H1 (cell line): ENCODE data around the gene DNAJC17. TPM values are rescaled to one million over a fixed set of nuclear protein-coding genes. Genes with fewer than 3 reads are reported as not detected.

Experiments used
- CTCF ChIA-PET: fragments of 300-600 bp; sonication (Branson Sonifier 250); formaldehyde crosslinking; loops from one replicate; lab custom pipeline; 2021; ENCODE audit not compliant: partially characterized antibody; lab: Charles Lee
- POLR2A ChIA-PET: fragments of 300-600 bp; sonication (Branson Sonifier 250); formaldehyde crosslinking; loops from one replicate; lab custom pipeline; 2021; ENCODE audit warnings: inconsistent platforms; ENCODE audit not compliant: partially characterized antibody; lab: Charles Lee
- DNase-seq, 2 experiments: peaks; one replicate each; pipeline versions ENCODE4 v3.0.0 to v3.0.0-alpha.2; 2010 to 2022; ENCODE audit warnings: low spot score in 2 of 2, low read depth in 1 of 2, mixed read lengths in 1 of 2
- FAIRE-seq: peaks from 2 replicates; lab custom pipeline; 2011; peaks lifted over from hg19 to GRCh38; lab: Jason Lieb, UNC
- H2AFZ ChIP-seq: 2 replicates; pipeline ENCODE4 v1.8.1; 2012; ENCODE audit warnings: low read length, inconsistent platforms
- H2AK5ac ChIP-seq: 2 replicates; pipeline ENCODE4 v1.6.1; 2013; ENCODE audit warnings: low read depth, low read length
- H2BK120ac ChIP-seq: replicated peaks from 2 replicates; pipeline ENCODE3; 2013; ENCODE audit warnings: low read depth, low read length, inconsistent platforms
- H2BK12ac ChIP-seq: 2 replicates; pipeline ENCODE4 v1.6.1; 2013; ENCODE audit warnings: low read depth, low read length
- H2BK15ac ChIP-seq: 2 replicates; pipeline ENCODE4 v1.6.1; 2013; ENCODE audit warnings: low read length
- H2BK20ac ChIP-seq: 2 replicates; pipeline ENCODE4 v1.6.1; 2013; ENCODE audit warnings: low read length
- H2BK5ac ChIP-seq: 2 replicates; pipeline ENCODE4 v1.6.1; 2013; ENCODE audit warnings: low read depth, low read length
- H3K14ac ChIP-seq: 2 replicates; pipeline ENCODE4 v1.6.1; 2013; ENCODE audit warnings: inconsistent platforms; ENCODE audit not compliant: insufficient read length
- H3K18ac ChIP-seq: 2 replicates; pipeline ENCODE4 v1.6.1; 2013; ENCODE audit warnings: low read length; ENCODE audit errors: extremely low read depth
- H3K23ac ChIP-seq: 2 replicates; pipeline ENCODE4 v1.6.1; 2013; ENCODE audit warnings: inconsistent platforms; ENCODE audit not compliant: insufficient read length
- H3K23me2 ChIP-seq: 2 replicates; pipeline ENCODE4 v1.6.1; 2013; ENCODE audit warnings: low read depth, low read length
- H3K27ac ChIP-seq: 2 replicates; pipeline ENCODE4 v1.6.1; 2011; ENCODE audit warnings: low read depth, low read length, inconsistent platforms
- H3K27me3 ChIP-seq, 4 experiments: replicated peaks in 1 of 4; 1 replicate in 1 of 4; 2 replicates in 3 of 4; pipeline versions ENCODE4 v1.6.1 to v1.8.1; 2011 to 2013; ENCODE audit warnings: low read length in 3 of 4, mild to moderate bottlenecking in 3 of 4, inconsistent platforms in 2 of 4, mixed read lengths in 2 of 4, moderate library complexity in 1 of 4; ENCODE audit not compliant: control insufficient read depth in 3 of 4, insufficient read depth in 3 of 4; ENCODE audit errors: extremely low read depth in 1 of 4
- H3K36me3 ChIP-seq, 4 experiments: 2 replicates each; pipeline versions ENCODE4 v1.6.1 to v1.8.1; 2011 to 2013; ENCODE audit warnings: mild to moderate bottlenecking in 4 of 4, low read length in 3 of 4, moderate library complexity in 2 of 4, control low read depth in 1 of 4, inconsistent platforms in 1 of 4; ENCODE audit not compliant: insufficient read depth in 4 of 4, control insufficient read depth in 2 of 4
- H3K4ac ChIP-seq: replicated peaks from 2 replicates; pipeline ENCODE3; 2013; ENCODE audit warnings: low read length, low read depth, mixed read lengths, inconsistent platforms; ENCODE audit not compliant: insufficient read length
- H3K4me1 ChIP-seq, 4 experiments: replicated peaks in 1 of 4; 1 replicate in 1 of 4; 2 replicates in 3 of 4; pipeline versions ENCODE4 v1.6.1 to v1.8.1; 2011 to 2013; ENCODE audit warnings: low read length in 3 of 4, inconsistent platforms in 2 of 4, mixed read lengths in 1 of 4; ENCODE audit not compliant: insufficient read depth in 4 of 4, control insufficient read depth in 3 of 4
- H3K4me2 ChIP-seq, 2 experiments: 2 replicates each; pipeline versions ENCODE4 v1.6.1 to v1.8.1; 2011 to 2013; ENCODE audit warnings: low read depth in 2 of 2, low read length in 2 of 2, control low read depth in 1 of 2, inconsistent platforms in 1 of 2, mild to moderate bottlenecking in 1 of 2; ENCODE audit not compliant: insufficient read depth in 1 of 2
- H3K4me3 ChIP-seq, 4 experiments: fragments of 200-600, 300-600 bp in 1 of 4; sonication (generic), shearing (Covaris generic), sonication (Bioruptor Twin) in 1 of 4; 2 replicates each; pipeline versions ENCODE4 v1.5.1 to v1.8.1; 2011 to 2016; ENCODE audit warnings: low read length in 4 of 4, low read depth in 3 of 4, control low read depth in 2 of 4, inconsistent platforms in 2 of 4, mild to moderate bottlenecking in 2 of 4, mixed read lengths in 1 of 4, moderate library complexity in 1 of 4; ENCODE audit not compliant: insufficient read depth in 2 of 4; ENCODE audit errors: extremely low read depth in 1 of 4
- H3K56ac ChIP-seq: replicated peaks from 2 replicates; pipeline ENCODE3; 2013; ENCODE audit warnings: low read depth, mild to moderate bottlenecking, mixed read lengths, low read length, inconsistent platforms; ENCODE audit not compliant: insufficient read length
- H3K79me1 ChIP-seq: 2 replicates; pipeline ENCODE4 v1.6.1; 2013; ENCODE audit warnings: low read depth, low read length, control low read depth
- H3K79me2 ChIP-seq, 2 experiments: 2 replicates each; pipeline versions ENCODE4 v1.6.1 to v1.8.1; 2012 to 2013; ENCODE audit warnings: low read length in 2 of 2, mild to moderate bottlenecking in 2 of 2, inconsistent platforms in 1 of 2; ENCODE audit not compliant: insufficient read depth in 2 of 2, control insufficient read depth in 1 of 2
- H3K9ac ChIP-seq, 4 experiments: replicated peaks in 1 of 4; 1 replicate in 1 of 4; 2 replicates in 3 of 4; pipeline versions ENCODE4 v1.6.1 to v1.8.1; 2011 to 2013; ENCODE audit warnings: low read depth in 3 of 4, low read length in 3 of 4, control low read depth in 2 of 4, mild to moderate bottlenecking in 2 of 4, moderate library complexity in 2 of 4, inconsistent platforms in 1 of 4; ENCODE audit errors: extremely low read depth in 1 of 4
- H3K9me3 ChIP-seq, 2 experiments: 2 replicates each; pipeline versions ENCODE4 v1.6.1 to v1.8.1; 2012 to 2013; ENCODE audit warnings: mild to moderate bottlenecking in 2 of 2, moderate library complexity in 2 of 2, control low read depth in 1 of 2, inconsistent platforms in 1 of 2, low read depth in 1 of 2, low read length in 1 of 2, mixed read lengths in 1 of 2; ENCODE audit not compliant: insufficient read depth in 2 of 2
- H4K20me1 ChIP-seq, 2 experiments: replicated peaks in 1 of 2; 2 replicates each; pipeline versions ENCODE3 to v1.8.1; 2011 to 2013; ENCODE audit warnings: inconsistent platforms in 2 of 2, low read length in 2 of 2, mild to moderate bottlenecking in 1 of 2; ENCODE audit not compliant: insufficient read depth in 2 of 2, control insufficient read depth in 1 of 2
- H4K5ac ChIP-seq: 2 replicates; pipeline ENCODE4 v1.6.1; 2013; ENCODE audit warnings: low read length, low read depth, mixed read lengths, inconsistent platforms; ENCODE audit not compliant: insufficient read length
- H4K8ac ChIP-seq: 2 replicates; pipeline ENCODE4 v1.8.0; 2013; ENCODE audit warnings: mild to moderate bottlenecking, moderate library complexity, low read length, inconsistent platforms; ENCODE audit not compliant: insufficient read depth; ENCODE audit errors: extremely low read depth
- H4K91ac ChIP-seq: replicated peaks from 2 replicates; pipeline ENCODE3; 2013; ENCODE audit warnings: low read length, mixed read lengths, inconsistent platforms; ENCODE audit not compliant: insufficient read length
- BACH1 ChIP-seq: IDR thresholded peaks from 2 replicates; pipeline ENCODE4 v1.6.1; 2012; ENCODE audit warnings: low read length, improper control_type of control experiment
- CEBPB ChIP-seq: IDR thresholded peaks from 2 replicates; pipeline ENCODE4 v1.6.1; 2012; ENCODE audit warnings: low read depth, low read length
- CHD1 ChIP-seq: IDR thresholded peaks from 2 replicates; pipeline ENCODE4 v1.6.1; 2012; ENCODE audit warnings: low read depth, low read length, improper control_type of control experiment
- FOSL1 ChIP-seq: IDR thresholded peaks from 2 replicates; pipeline ENCODE4 v1.6.1; 2011; ENCODE audit warnings: mild to moderate bottlenecking, low read depth, low read length, moderate library complexity; ENCODE audit not compliant: insufficient read depth
- JUND ChIP-seq: IDR thresholded peaks from 2 replicates; pipeline ENCODE4 v1.6.1; 2011; ENCODE audit warnings: mild to moderate bottlenecking, improper control_type of control experiment, low read length
- KDM5A ChIP-seq: fragments of 200-600 bp; IDR thresholded peaks from 2 replicates; pipeline ENCODE4 v1.7.1; 2012; ENCODE audit warnings: mild to moderate bottlenecking, low read length, inconsistent platforms, mixed read lengths
- POLR2A ChIP-seq, 2 experiments: IDR thresholded peaks; 1 replicate in 1 of 2; 2 replicates in 1 of 2; pipeline ENCODE4 v1.6.1; 2011; ENCODE audit warnings: low read depth in 2 of 2, low read length in 2 of 2, mild to moderate bottlenecking in 2 of 2; ENCODE audit errors: control extremely low read depth in 1 of 2
- POU5F1 ChIP-seq: IDR thresholded peaks from 2 replicates; pipeline ENCODE4 v1.6.1; 2011; ENCODE audit warnings: low read depth, mild to moderate bottlenecking, low read length, moderate library complexity
- RXRA ChIP-seq: IDR thresholded peaks from 2 replicates; pipeline ENCODE4 v1.6.1; 2011; ENCODE audit warnings: low read depth, mild to moderate bottlenecking, low read length, moderate library complexity; ENCODE audit not compliant: insufficient read depth
- SAP30 ChIP-seq: fragments of 300-600 bp; sonication (generic); IDR thresholded peaks from 2 replicates; pipeline ENCODE4 v1.7.1; 2012; ENCODE audit warnings: low read length, moderate library complexity, mild to moderate bottlenecking, inconsistent platforms; ENCODE audit not compliant: insufficient read depth, insufficient replicate concordance
- SP2 ChIP-seq: IDR thresholded peaks from 2 replicates; pipeline ENCODE4 v1.6.1; 2012; ENCODE audit warnings: mild to moderate bottlenecking, low read length, inconsistent platforms
- TAF7 ChIP-seq: optimal IDR thresholded peaks from 2 replicates; pipeline ENCODE3; 2011; ENCODE audit warnings: low read depth, mild to moderate bottlenecking, inconsistent platforms, low read length, moderate library complexity, borderline replicate concordance
- WGBS, 2 experiments: shearing (Covaris generic) in 1 of 2; methylation state at CpG; one replicate each; pipeline versions ENCODE4 v1.1.6 to v1.1.7; 2013 to 2015; ENCODE audit warnings: low lambda C conversion rate in 2 of 2, mixed read lengths in 2 of 2, inconsistent platforms in 1 of 2, low coverage in 1 of 2, missing lambda C conversion rate in 1 of 2; ENCODE audit not compliant: insufficient replicate concordance in 2 of 2, insufficient coverage in 1 of 2, insufficient read length in 1 of 2; ENCODE audit errors: extremely low coverage in 1 of 2, missing lambda C conversion rate in 1 of 2; 5-methylcytosine and 5-hydroxymethylcytosine counted together
- polyA plus RNA-seq, 7 experiments: library from polyadenylated mRNA; depleted of rRNA in 3 of 7; stranded (reverse) in 5 of 7; unstranded in 2 of 7; fragments of >200 nt in 5 of 7; fragments of 200-250 nt in 2 of 7; gene quantifications; 1 replicate in 5 of 7; 2 replicates in 1 of 7; 4 replicates in 1 of 7; pipeline versions ENCODE4 v1.2.1 to v1.2.3, GENCODE V29; 2011 to 2013; ENCODE audit warnings: missing spikeins in 2 of 7, mixed read lengths in 2 of 7
- total RNA-seq: library from RNA; stranded (reverse); fragmentation: NEBNext Ultra II Directional; extraction: Animal tissue kit (Norgen Biotek cat#: 25700); gene quantifications from 2 replicates; pipeline ENCODE4 v1.2.1, GENCODE V29; 2021
- TF ChIP-seq, protein P1 (sequence below): IDR thresholded peaks from 2 replicates; pipeline ENCODE4 v1.6.1; 2012; ENCODE audit warnings: inconsistent platforms

The DNAJC17 gene
- total and polyA plus RNA-seq, 2 of the 8 experiments (the other 6 are each of a cell fraction or from before 2014, with no cell fraction given) = 39.5 to 45.4 TPM

DNA sequence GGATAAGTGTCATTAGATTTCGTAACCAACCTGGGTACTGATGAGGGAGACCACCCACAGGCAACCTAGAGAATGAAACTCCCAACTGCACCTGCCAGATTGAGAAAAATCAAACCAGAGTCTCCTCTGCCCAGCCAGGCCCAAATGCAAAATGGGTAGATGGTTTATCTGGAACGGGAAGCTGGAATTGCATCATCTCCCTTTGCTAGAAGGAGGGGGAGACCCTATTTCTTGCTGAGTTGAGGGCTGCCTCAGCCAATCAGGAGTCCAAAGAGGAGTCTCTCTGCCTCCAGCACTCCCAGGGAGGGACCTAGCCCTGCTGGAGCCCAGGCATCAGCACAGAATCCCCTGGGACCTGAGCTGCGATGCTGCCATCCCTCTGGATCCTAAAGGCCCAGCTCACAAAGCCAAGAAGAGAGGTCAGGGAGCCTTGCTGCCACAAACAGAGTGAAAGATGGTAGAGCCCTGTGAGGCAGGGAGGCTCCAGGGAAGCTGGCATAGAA is 60.3 kb downstream of the DNAJC17 start:
- Histone ChIP-seq H3K36me3 (peaks cover 0 to 11% (median 3%) of the 10 kb centered on the region in 4 experiments; a peak in 5 of 8 replicates), H4K8ac (no peak overlapping the region), H3K79me1 (0 out of 2 replicates have a peak, but pooled peaks cover 2% of the 10 kb centered on the region), H3K4me2 (no peak overlapping the region), H4K91ac (no peak overlapping the region), H3K79me2 (peaks cover 0 to 4% of the 10 kb centered on the region in 2 experiments; a peak in 1 of 4 replicates), H2AK5ac (no peak overlapping the region), H3K9ac (no peak overlapping the region), H3K23me2 (no peaks in the 10 kb centered on the region), H3K27me3 (no peaks in the 10 kb centered on the region), H3K27ac (no peak overlapping the region), H2AFZ (no peak overlapping the region), H3K4ac (no peak overlapping the region), H3K23ac (no peak overlapping the region), H2BK15ac (no peak overlapping the region), H3K4me3 (no peak overlapping the region), H3K9me3 (no peaks in the 10 kb centered on the region), H4K5ac (no peak overlapping the region), H3K56ac (no peak overlapping the region), H2BK5ac (no peak overlapping the region), H2BK120ac (no peak overlapping the region), H2BK12ac (no peak overlapping the region), H3K4me1 (peaks cover 0 to 2% (median 0%) of the 10 kb centered on the region in 4 experiments; a peak in 1 of 7 replicates), H3K14ac (no peak overlapping the region), H4K20me1 (no peaks in the 10 kb centered on the region), H3K18ac (no peak overlapping the region), H2BK20ac (no peak overlapping the region)
- POLR2A ChIA-PET = interaction anchor here (0.6 to 1.8 kb wide), 12 partner anchors 9 to 207 kb away, joined by 3 to 11 read pairs (median 4); partner anchors contain the start of genes GCHFR, RAD51 and SPINT1
- CTCF ChIA-PET = interaction anchor here (0.6 to 6.8 kb wide), 25 partner anchors 8 to 627 kb away, joined by 3 to 70 read pairs (median 4); partner anchors contain the start of genes C15orf62, DNAJC17, GCHFR and RHOV
- 90% methylated on average over 3 of the region's 3 CpGs; no CpG with 5 or more reads in 1 of the 2 experiments for WGBS, 2 experiments
- no peak for FAIRE-seq
- DNase-seq = no peak
- no peak for TF ChIP-seq TAF7
- TF ChIP-seq CHD1 = no peak
- TF ChIP-seq RXRA = no peak
- no peak for TF ChIP-seq POU5F1
- TF ChIP-seq BACH1 = no peak
- peak; percentile 46; the same call in 1 of the 2 replicates for TF ChIP-seq CEBPB
- no peak for TF ChIP-seq KDM5A
- TF ChIP-seq FOSL1 = no peak
- peak; percentile 46; the same call in 1 of the 2 replicates for TF ChIP-seq JUND
- TF ChIP-seq POLR2A (IDR thresholded peaks at IDR 0.05; ENCODE audit: control extremely low read depth in 1 of 2, low read depth in 2 of 2, low read length in 2 of 2) = no peak
- TF ChIP-seq, protein P1, sequence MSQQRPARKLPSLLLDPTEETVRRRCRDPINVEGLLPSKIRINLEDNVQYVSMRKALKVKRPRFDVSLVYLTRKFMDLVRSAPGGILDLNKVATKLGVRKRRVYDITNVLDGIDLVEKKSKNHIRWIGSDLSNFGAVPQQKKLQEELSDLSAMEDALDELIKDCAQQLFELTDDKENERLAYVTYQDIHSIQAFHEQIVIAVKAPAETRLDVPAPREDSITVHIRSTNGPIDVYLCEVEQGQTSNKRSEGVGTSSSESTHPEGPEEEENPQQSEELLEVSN = no peak
- TF ChIP-seq SAP30 = no peak
- TF ChIP-seq SP2 = no peak
